Adipocyte (in vitro differentiated cells): ENCODE results near the gene BLOC1S6.

Experiments used
- DNase-seq: peaks from one replicate; pipeline ENCODE4 v3.0.0-alpha.2; 2015; ENCODE audit warnings: low read depth
- H3K27me3 ChIP-seq: replicated peaks from 2 replicates; pipeline ENCODE4 v1.7.0; 2013; ENCODE audit warnings: mild to moderate bottlenecking, low read length, moderate library complexity; ENCODE audit not compliant: control insufficient read depth, insufficient read depth
- H3K36me3 ChIP-seq: 2 replicates; pipeline ENCODE4 v1.7.0; 2013; ENCODE audit warnings: low read length, mild to moderate bottlenecking, moderate library complexity; ENCODE audit not compliant: control insufficient read depth, insufficient read depth, severe bottlenecking
- H3K4me1 ChIP-seq: 2 replicates; pipeline ENCODE4 v1.7.0; 2013; ENCODE audit warnings: mild to moderate bottlenecking, low read length, moderate library complexity; ENCODE audit not compliant: control insufficient read depth, insufficient read depth
- H3K4me3 ChIP-seq: 2 replicates; pipeline ENCODE4 v1.7.0; 2013; ENCODE audit warnings: mild to moderate bottlenecking, low read length, moderate library complexity
- H3K9ac ChIP-seq: 2 replicates; pipeline ENCODE4 v1.7.0; 2013; ENCODE audit warnings: mild to moderate bottlenecking, low read length, moderate library complexity
- H3K9me3 ChIP-seq: 2 replicates; pipeline ENCODE4 v1.7.0; 2013; ENCODE audit warnings: mild to moderate bottlenecking, low read length, moderate library complexity; ENCODE audit not compliant: control insufficient read depth

The BLOC1S6 gene

GRCh38 chr15:45555934-45556608 lies 31.1 kb upstream of the BLOC1S6 start:
- no peak for DNase-seq
- no peaks in the 10 kb centered on the region for H3K4me1 ChIP-seq
- no peak overlapping the region for H3K9ac ChIP-seq
- no peaks in the 10 kb centered on the region for H3K9me3 ChIP-seq
- H3K27me3 ChIP-seq: peaks cover 13% of the 10 kb centered on the region
- no peaks in the 10 kb centered on the region for H3K36me3 ChIP-seq
- H3K4me3 ChIP-seq: no peak overlapping the region

- no peak overlapping the region for H3K4me3 ChIP-seq
- no peak for DNase-seq
- H3K4me1 ChIP-seq: no peaks in the 10 kb centered on the region
- peaks cover 6% of the 10 kb centered on the region for H3K9me3 ChIP-seq
- no peaks in the 10 kb centered on the region for H3K36me3 ChIP-seq
- peaks cover 4% of the 10 kb centered on the region for H3K27me3 ChIP-seq
- no peak overlapping the region for H3K9ac ChIP-seq
These were observed 14.6 kb upstream of the BLOC1S6 start for GRCh38 chr15:45572617-45573016.

- H3K36me3 ChIP-seq: no peaks in the 10 kb centered on the region
These were observed 13.1 kb upstream of the BLOC1S6 start for GRCh38 chr15:45573961-45574629.

GRCh38 chr15:45581919-45582318 lies 5.3 kb upstream of the BLOC1S6 start:
- no peaks in the 10 kb centered on the region for H3K27me3 ChIP-seq
- H3K4me3 ChIP-seq: no peak overlapping the region
- H3K9me3 ChIP-seq: no peaks in the 10 kb centered on the region
- DNase-seq: no peak
- no peaks in the 10 kb centered on the region for H3K36me3 ChIP-seq
- H3K4me1 ChIP-seq: peaks cover 8% of the 10 kb centered on the region
- no peak overlapping the region for H3K9ac ChIP-seq

More at GRCh38 chr15:45573961-45574629, 13.1 kb upstream of the BLOC1S6 start:
- H3K4me3 ChIP-seq: no peak overlapping the region
- H3K4me1 ChIP-seq: no peaks in the 10 kb centered on the region
- no peak overlapping the region for H3K9ac ChIP-seq
- DNase-seq: no peak
- H3K9me3 ChIP-seq: peaks cover 6% of the 10 kb centered on the region
- H3K27me3 ChIP-seq: peaks cover 3% of the 10 kb centered on the region

DNA sequence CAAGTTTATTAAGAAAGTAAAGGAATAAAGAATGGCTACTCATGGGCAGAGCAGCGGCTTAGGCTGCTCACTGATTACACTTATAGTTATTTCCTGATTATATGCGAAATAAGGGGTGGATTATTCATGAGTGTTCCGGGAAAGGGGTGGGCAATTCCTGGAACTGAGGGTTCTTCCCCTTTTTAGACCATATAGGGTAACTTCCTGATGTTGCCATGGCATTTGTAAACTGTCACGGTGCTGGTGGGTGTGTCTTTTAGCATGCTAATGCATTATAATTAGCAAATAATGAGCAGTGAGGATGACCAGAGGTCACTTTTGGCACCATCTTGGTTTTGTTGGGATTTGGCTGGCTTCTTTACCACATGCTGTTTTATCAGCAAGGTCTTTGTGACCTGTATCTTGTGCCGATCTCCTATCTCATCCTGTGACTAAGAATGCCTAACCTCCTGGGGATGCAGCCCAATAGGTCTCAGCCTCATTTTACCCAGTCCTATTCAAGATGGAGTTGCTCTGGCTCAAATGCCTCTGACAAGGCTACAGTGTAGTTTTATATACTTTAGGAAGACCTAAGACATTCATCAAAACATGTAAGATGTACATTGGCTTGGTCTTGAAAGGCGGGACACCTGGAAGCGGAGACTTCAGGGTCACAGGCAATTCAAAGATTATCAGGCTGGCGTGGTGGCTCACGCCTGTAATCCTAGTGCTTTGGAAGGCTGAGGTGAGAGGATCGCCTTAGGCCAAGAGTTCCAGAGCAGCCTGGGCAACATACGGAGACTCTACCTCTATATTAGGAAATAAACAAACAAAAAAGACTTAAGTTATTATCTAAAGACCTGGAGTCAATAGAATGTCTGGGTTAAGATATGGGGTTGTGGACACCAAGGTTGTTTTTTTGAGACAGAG lies 3.2 kb upstream of the BLOC1S6 start:
- no peak overlapping the region for H3K4me3 ChIP-seq
- DNase-seq: no peak
- no peak overlapping the region for H3K9ac ChIP-seq
- no peaks in the 10 kb centered on the region for H3K36me3 ChIP-seq
- H3K27me3 ChIP-seq: no peaks in the 10 kb centered on the region
- H3K4me1 ChIP-seq: peaks cover 17% of the 10 kb centered on the region
- no peaks in the 10 kb centered on the region for H3K9me3 ChIP-seq

DNA sequence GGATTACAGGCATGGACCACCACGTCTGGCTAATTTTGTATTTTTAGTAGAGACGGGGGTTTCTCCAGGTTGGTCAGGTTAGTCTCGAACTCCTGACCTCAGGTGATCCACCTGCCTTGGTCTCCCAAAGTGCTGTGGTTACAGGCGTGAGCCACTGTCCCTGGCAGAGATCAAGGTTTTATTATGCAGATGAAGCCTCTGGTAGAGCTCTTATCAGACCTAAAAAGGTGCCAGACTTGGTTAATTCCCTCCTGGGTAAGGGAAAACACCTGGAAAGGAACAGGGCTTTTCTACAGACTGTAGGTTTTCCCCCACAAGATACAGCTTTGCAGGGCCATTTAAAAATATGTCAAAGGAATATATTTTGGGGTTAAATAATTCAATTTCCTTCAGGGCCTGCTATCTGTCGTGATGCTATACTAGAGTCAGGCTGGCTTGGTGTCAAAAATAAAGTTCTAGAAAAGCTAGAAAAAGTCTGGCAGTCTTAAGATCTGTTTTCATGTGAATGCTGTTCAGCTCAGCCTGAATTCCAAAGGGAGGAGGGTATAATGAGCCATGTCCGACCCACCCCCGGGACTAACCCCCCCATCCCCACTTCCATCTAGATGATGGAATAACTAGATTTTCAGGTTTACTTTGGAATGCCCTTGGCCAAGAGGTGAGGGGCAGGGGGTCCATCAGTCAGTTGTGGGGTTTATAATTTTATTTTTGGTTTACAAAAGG lies 1.9 kb upstream of the BLOC1S6 start:
- no peaks in the 10 kb centered on the region for H3K9me3 ChIP-seq
- no peak overlapping the region for H3K4me3 ChIP-seq
- peaks cover 29% of the 10 kb centered on the region for H3K4me1 ChIP-seq
- DNase-seq: no peak
- no peaks in the 10 kb centered on the region for H3K36me3 ChIP-seq
- H3K9ac ChIP-seq: no peak overlapping the region
- no peaks in the 10 kb centered on the region for H3K27me3 ChIP-seq

DNA sequence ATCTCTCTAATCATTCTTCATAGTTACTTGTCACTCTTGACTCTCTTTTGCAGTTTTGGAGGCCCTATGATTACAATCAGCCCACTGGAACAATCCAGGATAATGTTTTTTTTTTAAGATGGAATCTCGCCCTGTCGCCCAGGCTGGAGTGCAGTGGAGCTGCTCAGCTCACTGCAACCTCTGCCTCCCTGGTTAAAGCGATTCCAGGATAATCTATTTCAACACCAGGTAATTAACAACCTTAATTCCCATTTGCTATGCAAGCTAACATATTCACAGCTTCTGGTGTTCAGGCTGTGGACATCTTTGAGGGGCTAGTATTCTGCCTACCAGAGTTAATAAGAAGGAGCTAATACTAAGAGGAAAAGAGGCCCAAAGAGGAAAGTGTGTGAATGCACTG lies 1.1 kb upstream of the BLOC1S6 start:
- Histone ChIP-seq H3K4me3 (peak overlapping the region; percentile 88), H3K9ac (peak overlapping the region; percentile 97), H3K27me3 (no peaks in the 10 kb centered on the region), H3K4me1 (peaks cover 38% of the 10 kb centered on the region), H3K9me3 (no peaks in the 10 kb centered on the region), H3K36me3 (no peaks in the 10 kb centered on the region)
- no peak for DNase-seq

DNA sequence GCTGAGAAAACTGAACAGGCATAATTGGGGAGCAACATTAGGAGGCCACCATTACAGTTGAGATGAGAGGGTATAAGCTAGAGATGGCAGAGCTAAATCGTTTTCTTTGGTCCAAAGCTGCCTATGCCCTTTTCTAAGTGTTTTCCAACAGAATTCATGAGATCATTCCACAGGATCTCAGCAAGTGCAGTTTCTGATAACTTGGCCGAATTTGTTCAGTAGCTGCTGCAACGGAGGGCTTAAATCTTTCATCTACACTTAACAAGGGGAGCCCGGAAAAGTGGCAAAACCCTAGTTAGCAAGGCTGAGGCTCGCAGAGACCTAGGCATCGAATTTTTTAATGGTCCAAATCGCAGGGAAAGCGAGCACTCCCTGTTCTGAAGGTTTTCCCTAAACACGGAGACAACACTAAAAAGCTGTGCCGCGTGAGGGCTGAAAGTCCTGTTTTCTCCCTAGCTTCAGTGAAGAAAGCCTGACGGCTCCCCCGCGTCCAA lies 531 bp upstream of the BLOC1S6 start:
- H3K9ac ChIP-seq: peak overlapping the region; percentile 97
- no peaks in the 10 kb centered on the region for H3K36me3 ChIP-seq
- no peak for DNase-seq
- H3K4me3 ChIP-seq: peak overlapping the region; percentile 88
- no peaks in the 10 kb centered on the region for H3K9me3 ChIP-seq
- no peaks in the 10 kb centered on the region for H3K27me3 ChIP-seq
- peaks cover 38% of the 10 kb centered on the region for H3K4me1 ChIP-seq

DNA sequence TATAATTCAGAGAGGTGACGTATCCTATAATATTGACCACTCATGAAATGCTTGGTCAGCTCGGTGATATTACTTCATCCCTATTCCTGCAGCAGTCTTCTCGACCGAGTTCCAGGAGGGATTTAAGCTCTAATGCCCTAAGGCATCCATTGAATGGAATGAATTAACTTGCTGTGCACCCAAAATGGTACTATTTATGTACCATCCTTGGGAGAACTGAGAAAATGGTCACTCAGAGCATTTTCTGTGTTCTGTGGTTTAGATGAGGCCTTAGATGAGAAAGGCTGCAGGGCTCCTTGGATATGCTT lies 638 bp downstream of the BLOC1S6 start:
- peaks cover 9% of the 10 kb centered on the region for H3K36me3 ChIP-seq
- peak overlapping the region; percentile 88 for H3K4me3 ChIP-seq
- H3K4me1 ChIP-seq: peaks cover 38% of the 10 kb centered on the region
- H3K9me3 ChIP-seq: no peaks in the 10 kb centered on the region
- no peaks in the 10 kb centered on the region for H3K27me3 ChIP-seq
- H3K9ac ChIP-seq: peak overlapping the region; percentile 97
- DNase-seq: no peak

DNA sequence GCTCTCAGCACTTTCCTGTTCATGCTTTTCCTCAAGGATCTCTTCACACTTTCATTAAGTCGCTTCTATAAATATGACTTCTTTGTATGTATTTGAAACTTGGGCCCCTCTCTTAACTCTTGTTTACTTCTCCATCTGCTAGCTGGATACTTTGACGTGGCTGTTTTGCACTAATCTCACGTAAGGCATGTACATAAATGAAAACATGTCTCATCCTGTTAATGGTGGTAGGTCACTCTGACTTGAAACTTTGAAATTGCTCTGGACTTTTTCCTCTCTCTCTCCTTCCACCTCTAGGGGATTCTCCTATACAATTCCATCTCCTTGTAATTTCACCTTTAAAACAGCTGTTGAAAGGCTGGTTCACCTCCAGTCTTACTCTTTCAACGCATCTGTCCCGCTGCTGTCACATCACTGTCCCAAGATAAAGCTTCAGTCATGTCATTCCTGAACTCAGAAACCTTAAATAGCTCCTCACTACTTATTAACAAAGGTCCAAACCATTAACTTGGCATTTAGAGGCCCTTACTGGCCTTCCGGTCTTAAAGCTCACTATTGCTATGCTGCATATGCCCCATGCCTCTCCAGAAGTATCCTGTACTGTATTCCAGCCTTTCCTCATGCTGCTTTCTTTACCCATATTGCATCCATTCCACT lies 1.2 kb downstream of the BLOC1S6 start:
- Histone ChIP-seq H3K27me3 (no peaks in the 10 kb centered on the region), H3K36me3 (peaks cover 11% of the 10 kb centered on the region), H3K9ac (peak overlapping the region; percentile 97), H3K4me1 (peaks cover 38% of the 10 kb centered on the region), H3K9me3 (no peaks in the 10 kb centered on the region), H3K4me3 (peak overlapping the region; percentile 88)
- peak; percentile 39 for DNase-seq
